Progenitor cell of endocrine pancreas (in vitro differentiated cells): Measurements from ENCODE around the gene COLEC12. TPM values are rescaled to one million over a fixed set of nuclear protein-coding genes. Genes with fewer than 3 reads are reported as not detected.

Source experiments
- DNase-seq: peaks from one replicate; pipeline ENCODE4 v3.0.0; 2021; ENCODE audit warnings: low spot score; ENCODE audit not compliant: unreplicated experiment
- H3K27ac Mint-ChIP-seq: 2 replicates; pipeline ENCODE4 v1.8.0; 2021; ENCODE audit warnings: mild to moderate bottlenecking, moderate library complexity, mixed read lengths
- H3K27me3 Mint-ChIP-seq: 2 replicates; pipeline ENCODE4 v1.8.0; 2021; ENCODE audit warnings: mixed read lengths
- H3K36me3 Mint-ChIP-seq: 2 replicates; pipeline ENCODE4 v1.8.0; 2022; ENCODE audit warnings: mixed read lengths; ENCODE audit not compliant: insufficient read depth
- H3K4me1 Mint-ChIP-seq: 2 replicates; pipeline ENCODE4 v1.8.0; 2021; ENCODE audit warnings: low read depth, mixed read lengths
- H3K4me3 Mint-ChIP-seq: 2 replicates; pipeline ENCODE4 v1.8.0; 2021; ENCODE audit warnings: low read depth, mild to moderate bottlenecking, moderate library complexity, mixed read lengths
- H3K9me3 Mint-ChIP-seq: 2 replicates; pipeline ENCODE4 v1.8.0; 2021; ENCODE audit warnings: low read depth, mixed read lengths
- CTCF ChIP-seq: fragments of 200-600 bp; sonication (generic); IDR thresholded peaks from one replicate; pipeline ENCODE4 v1.5.0; 2021; ENCODE audit warnings: antibody characterized with exemption, mild to moderate bottlenecking; ENCODE audit not compliant: unreplicated experiment
- total RNA-seq: library from RNA; stranded (reverse); gene quantifications from 2 replicates; pipeline ENCODE4 v1.2.1, GENCODE V29; 2021

The COLEC12 gene
- total RNA-seq, 1 donor from 2014 or later = 0.55 TPM

GRCh38 chr18:274313-274712, 226.2 kb downstream of the COLEC12 start:
- Mint-ChIP-seq H3K27me3 (no peaks in the 10 kb centered on the region), H3K27ac (no peak overlapping the region), H3K4me1 (peaks cover 7% of the 10 kb centered on the region), H3K9me3 (peaks cover 3% of the 10 kb centered on the region), H3K4me3 (no peak overlapping the region), H3K36me3 (no peaks in the 10 kb centered on the region)
- no peak for DNase-seq
- no peak for TF ChIP-seq CTCF

GRCh38 chr18:273525-273924, 227.0 kb downstream of the COLEC12 start:
- H3K4me3 Mint-ChIP-seq = no peak overlapping the region
- peaks cover 14% of the 10 kb centered on the region for H3K4me1 Mint-ChIP-seq
- no peak for TF ChIP-seq CTCF
- no peaks in the 10 kb centered on the region for H3K36me3 Mint-ChIP-seq
- DNase-seq = no peak
- no peak overlapping the region for H3K27ac Mint-ChIP-seq
- H3K9me3 Mint-ChIP-seq = peaks cover 3% of the 10 kb centered on the region
- H3K27me3 Mint-ChIP-seq = no peaks in the 10 kb centered on the region

- peaks cover 14% of the 10 kb centered on the region for H3K4me1 Mint-ChIP-seq
- peaks cover 1% of the 10 kb centered on the region for H3K9me3 Mint-ChIP-seq
- no peak overlapping the region for H3K27ac Mint-ChIP-seq
- no peak overlapping the region for H3K4me3 Mint-ChIP-seq
- no peak for DNase-seq
- no peak for TF ChIP-seq CTCF
- H3K36me3 Mint-ChIP-seq = no peaks in the 10 kb centered on the region
- H3K27me3 Mint-ChIP-seq = no peaks in the 10 kb centered on the region
These were observed 227.9 kb downstream of the COLEC12 start for GRCh38 chr18:272650-273049.

GRCh38 chr18:269480-270095, 230.9 kb downstream of the COLEC12 start:
- Mint-ChIP-seq H3K27me3 (no peaks in the 10 kb centered on the region), H3K9me3 (no peaks in the 10 kb centered on the region), H3K4me3 (peak overlapping the region; percentile 98), H3K4me1 (peaks cover 19% of the 10 kb centered on the region), H3K36me3 (no peaks in the 10 kb centered on the region), H3K27ac (peak overlapping the region; percentile 99)
- TF ChIP-seq CTCF = no peak
- DNase-seq = no peak

GRCh38 chr18:267688-268552, 232.6 kb downstream of the COLEC12 start, which contains the start of gene THOC1:
THOC1 (minus strand) TSS chr18:268047; CDS start chr18:268019, 28 bp downstream.
- no peaks in the 10 kb centered on the region for H3K27me3 Mint-ChIP-seq
- no peak for TF ChIP-seq CTCF
- H3K36me3 Mint-ChIP-seq = peaks cover 7% of the 10 kb centered on the region
- peak within 1 kb of the TSS; percentile 98 for H3K4me3 Mint-ChIP-seq
- no peaks in the 10 kb centered on the region for H3K9me3 Mint-ChIP-seq
- peaks cover 19% of the 10 kb centered on the region for H3K4me1 Mint-ChIP-seq
- peak within 1 kb of the TSS; percentile 99 for H3K27ac Mint-ChIP-seq
- peak; percentile 83 for DNase-seq
